HG03139 (cell line): ENCODE measurements around the gene ARID3A.

Experiments used
- ATAC-seq: cut with Tn5 transposase; IDR thresholded peaks from one replicate; pipeline ENCODE4 v1.9.1; 2021; ENCODE audit not compliant: unreplicated experiment

ARID3A gene

GRCh38 chr19:1000591-1001537 lies 75.0 kb downstream of the ARID3A start:
- no peak for ATAC-seq

- ATAC-seq: no peak
These were observed 75.8 kb downstream of the ARID3A start for GRCh38 chr19:1001538-1002166.

- ATAC-seq: no peak
These were observed 76.8 kb downstream of the ARID3A start for GRCh38 chr19:1002600-1002999.

- no peak for ATAC-seq
These were observed 77.4 kb downstream of the ARID3A start for GRCh38 chr19:1003283-1003682.

- ATAC-seq: no peak
These were observed 78.5 kb downstream of the ARID3A start for GRCh38 chr19:1004204-1004802.

GRCh38 chr19:1004803-1005664 lies 79.2 kb downstream of the ARID3A start:
- ATAC-seq: no peak

- ATAC-seq: no peak
These were observed 81.0 kb downstream of the ARID3A start for GRCh38 chr19:1006711-1007398.

GRCh38 chr19:1007399-1008251 lies 81.8 kb downstream of the ARID3A start:
- ATAC-seq: no peak

- no peak for ATAC-seq
These were observed 82.6 kb downstream of the ARID3A start for GRCh38 chr19:1008268-1009040.

GRCh38 chr19:1009041-1009980 lies 83.5 kb downstream of the ARID3A start:
- no peak for ATAC-seq

GRCh38 chr19:1009981-1010538 lies 84.2 kb downstream of the ARID3A start:
- no peak for ATAC-seq

- ATAC-seq: no peak
These were observed 85.0 kb downstream of the ARID3A start for GRCh38 chr19:1010586-1011510.

GRCh38 chr19:1011831-1012333 lies 86.0 kb downstream of the ARID3A start:
- ATAC-seq: no peak

GRCh38 chr19:1012334-1012733 lies 86.5 kb downstream of the ARID3A start:
- no peak for ATAC-seq

GRCh38 chr19:1013218-1013617 lies 87.4 kb downstream of the ARID3A start:
- no peak for ATAC-seq
